Dedifferentiated amniotic fluid mesenchymal stem cell (primary cell): ENCODE measurements around the gene ZMYND15.

Experiments used
- DNase-seq: peaks from one replicate; pipeline ENCODE4 v3.0.0-alpha.2; 2016; ENCODE audit errors: extremely low spot score

The ZMYND15 gene

DNA sequence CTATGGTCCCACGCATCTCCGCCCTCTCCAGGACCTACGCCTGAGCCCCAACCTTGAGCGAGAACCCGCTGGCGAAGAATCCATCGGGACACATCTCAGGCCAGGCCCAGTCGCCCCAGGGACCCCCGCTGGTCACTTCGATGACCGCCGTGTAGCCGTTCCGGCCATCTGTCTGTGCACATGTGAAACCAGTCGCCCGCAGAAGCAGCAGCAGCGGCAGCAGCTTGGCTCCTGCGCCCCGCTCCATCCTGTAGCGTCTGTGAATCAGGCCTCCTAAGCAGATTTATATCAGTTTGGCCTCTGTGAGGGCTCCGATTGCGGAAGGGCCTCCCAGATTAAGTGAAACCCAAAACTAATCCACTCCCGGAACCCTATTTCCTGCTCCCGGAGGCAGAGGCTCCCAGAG, 46.5 kb downstream of the ZMYND15 start, which contains the start of gene VMO1:
TSS of gene VMO1 (minus strand) at position 259 of the 406 bp plus-strand sequence. CDS start at position 247, 12 bp downstream.
- no peak for DNase-seq

DNA sequence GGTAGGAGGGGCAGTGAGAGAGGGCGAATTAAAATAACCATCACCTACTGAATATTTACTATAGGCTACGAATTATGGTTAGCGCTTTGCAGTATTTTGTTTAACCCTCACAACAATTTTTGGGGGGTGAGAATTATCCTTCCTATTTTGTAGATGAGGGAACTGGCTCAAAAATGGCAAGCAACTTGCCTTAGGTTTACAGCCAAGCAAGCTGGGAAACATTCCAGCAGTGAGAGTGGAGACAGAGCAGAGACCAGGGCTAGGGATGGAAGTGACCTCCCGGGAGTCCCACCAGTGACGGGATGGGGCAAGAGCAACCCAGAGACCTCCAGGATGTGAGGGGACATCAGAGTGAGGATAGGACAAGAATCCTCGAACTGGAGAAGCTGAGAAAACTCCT, 46.9 kb downstream of the ZMYND15 start:
- no peak for DNase-seq

DNA sequence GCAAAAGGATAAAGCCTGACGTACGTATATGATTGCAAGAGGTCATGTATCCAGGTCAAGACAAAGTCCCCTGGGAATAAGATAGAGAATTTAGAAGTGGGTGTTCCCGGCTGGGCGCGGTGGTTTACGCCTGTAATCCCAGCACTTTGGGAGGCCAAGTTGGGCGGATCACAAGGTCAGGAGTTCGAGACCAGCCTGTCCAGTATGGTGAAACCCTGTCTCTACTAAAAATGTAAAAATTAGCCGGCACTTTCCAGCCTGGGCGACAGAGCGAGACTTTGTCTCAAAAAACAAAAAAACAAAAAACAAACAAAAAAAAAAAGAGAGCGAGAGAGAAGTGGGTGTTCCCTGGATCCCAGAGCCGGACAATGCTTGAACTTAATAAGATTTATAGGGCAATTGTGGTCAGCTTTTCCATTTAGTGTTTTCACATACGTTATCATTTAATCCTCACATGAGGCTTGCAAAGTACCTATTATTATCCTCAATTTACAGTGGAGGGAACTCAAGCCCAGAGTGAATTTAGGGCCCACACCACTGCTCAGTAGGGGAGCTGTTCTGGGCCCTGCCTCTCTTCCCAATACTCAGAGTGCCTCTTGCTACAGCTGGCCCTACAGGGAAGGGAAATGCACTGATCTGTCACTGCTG, 48.6 kb downstream of the ZMYND15 start:
- DNase-seq, result no peak

DNA sequence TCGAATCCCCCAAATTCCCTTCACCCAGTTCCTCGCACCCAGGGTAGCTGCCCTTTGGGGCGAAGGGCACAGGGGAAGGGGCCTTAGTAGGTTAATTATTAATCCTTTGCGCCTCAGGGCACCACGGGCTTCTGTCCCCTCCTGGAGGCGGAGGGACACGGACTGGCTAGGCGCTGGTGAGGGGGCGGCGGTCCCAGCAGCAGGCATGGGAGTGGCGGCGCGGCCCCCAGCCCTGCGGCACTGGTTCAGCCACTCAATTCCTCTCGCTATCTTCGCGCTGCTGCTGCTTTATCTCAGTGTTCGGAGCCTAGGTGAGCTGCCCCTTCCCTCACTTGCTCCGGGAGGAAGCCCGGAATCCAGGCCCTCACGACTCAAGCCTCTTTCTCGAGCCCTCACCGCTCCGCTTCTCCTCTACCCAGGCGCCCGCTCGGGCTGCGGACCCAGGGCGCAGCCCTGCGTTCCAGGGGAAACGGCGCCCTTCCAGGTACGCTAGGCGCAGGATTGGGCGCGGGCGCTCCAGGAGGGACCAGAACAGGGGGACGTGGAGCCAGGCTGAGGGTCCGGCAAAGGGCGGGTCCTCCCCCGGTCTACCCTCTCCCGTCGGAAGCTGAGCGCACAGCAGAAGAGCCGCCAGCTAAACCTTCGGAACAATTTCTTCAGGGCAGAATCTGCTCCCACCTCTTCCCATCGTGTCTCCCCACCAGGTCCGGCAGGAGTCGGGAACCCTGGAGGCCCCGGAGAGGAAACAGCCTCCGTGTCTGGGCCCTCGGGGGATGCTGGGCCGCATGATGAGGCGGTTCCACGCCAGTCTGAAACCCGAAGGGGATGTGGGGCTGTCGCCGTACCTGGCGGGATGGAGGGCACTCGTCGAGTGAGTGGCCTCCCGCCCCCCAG, 49.4 kb downstream of the ZMYND15 start, which contains the start of gene GLTPD2:
TSS of gene GLTPD2 (plus strand) at position 158 of the 894 bp plus-strand sequence. CDS start at position 206, 48 bp downstream.
- DNase-seq, result no peak

DNA sequence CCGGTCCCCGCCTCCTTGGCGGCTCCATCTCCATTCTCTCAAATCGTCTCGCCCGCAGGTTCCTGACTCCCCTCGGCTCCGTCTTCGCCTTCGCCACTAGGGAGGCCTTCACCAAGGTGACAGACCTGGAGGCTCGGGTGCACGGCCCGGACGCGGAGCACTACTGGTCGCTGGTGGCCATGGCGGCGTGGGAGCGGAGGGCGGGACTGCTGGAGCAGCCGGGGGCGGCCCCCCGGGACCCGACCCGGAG, 50.0 kb downstream of the ZMYND15 start:
- no peak for DNase-seq

DNA sequence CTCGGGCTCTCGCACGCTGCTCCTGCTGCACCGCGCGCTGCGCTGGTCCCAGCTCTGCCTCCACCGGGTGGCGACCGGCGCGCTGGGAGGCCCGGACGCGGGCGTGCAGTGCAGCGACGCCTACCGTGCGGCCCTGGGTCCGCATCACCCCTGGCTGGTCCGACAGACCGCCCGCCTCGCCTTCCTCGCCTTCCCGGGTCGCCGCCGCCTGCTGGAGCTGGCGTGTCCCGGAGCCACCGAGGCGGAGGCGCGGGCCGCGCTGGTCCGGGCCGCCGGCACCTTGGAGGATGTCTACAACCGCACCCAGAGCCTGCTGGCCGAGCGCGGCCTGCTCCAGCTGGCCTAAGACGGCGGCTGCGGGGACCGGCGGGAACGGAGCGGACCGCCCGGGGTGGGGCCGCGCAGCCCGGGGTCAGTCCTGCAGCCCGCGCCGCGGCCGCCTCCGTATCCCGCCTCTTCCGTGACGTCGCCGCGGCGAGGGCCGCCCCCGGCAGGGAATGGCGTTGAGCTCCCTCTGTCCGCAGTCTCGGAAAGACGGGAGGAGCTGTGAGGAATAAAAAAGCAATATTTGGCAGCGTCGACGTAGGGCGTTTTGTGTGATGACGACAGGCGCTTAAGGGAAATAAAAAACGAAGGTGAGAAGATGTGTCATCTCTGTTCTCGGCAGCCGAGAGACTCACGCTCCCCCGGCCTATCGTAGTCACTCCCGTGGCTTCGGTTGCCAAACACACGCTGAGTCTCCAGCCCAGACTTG, 50.5 kb downstream of the ZMYND15 start:
- DNase-seq, result peak; percentile 76

DNA sequence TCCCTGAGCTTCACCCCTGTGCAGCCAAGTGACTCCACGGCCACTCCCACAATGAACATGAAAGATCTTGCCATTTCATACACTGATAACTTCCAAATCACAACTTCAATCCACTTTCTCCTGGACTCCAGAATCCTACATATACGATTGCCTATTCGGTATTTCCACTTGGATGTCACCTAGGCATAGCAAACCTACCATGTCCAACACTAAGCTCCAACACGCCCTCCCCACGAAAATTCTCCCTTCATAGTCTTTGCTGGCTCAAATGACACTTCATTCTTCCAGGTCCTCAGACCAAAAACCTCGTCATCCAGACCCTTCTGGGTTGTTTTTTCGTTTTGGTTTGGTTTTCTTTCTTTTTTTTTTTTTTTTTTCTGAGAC, 51.1 kb downstream of the ZMYND15 start:
- no peak for DNase-seq

DNA sequence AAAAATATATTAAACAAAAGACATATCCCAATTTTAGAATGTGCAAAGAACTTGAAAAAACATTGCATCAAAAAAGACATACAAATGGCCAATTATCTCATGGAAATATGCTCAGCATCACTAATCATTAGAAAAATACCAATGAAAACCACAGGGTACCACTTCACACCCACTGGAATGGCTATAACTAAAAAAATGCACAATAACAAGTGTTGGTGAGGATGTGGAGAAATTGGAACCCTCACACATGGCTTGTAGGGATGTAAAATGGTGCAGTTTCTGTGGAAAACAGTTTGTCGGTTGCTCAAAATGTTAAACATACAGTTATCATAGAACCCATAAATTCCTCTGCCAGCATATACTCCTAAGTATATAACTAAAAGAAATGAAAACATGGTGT, 55.5 kb downstream of the ZMYND15 start:
- DNase-seq, result no peak
